Stimulated activated naive CD8-positive, alpha-beta T cell treated with anti-CD3 and anti-CD28 coated beads, Interleukin-15, Interleukin-2, amounts not matched to agents 100 ng/mL and 50 ng/mL, for 24 hours (primary cell): ENCODE measurements around the gene ARHGAP45.

Experiments used
- H3K27ac Mint-ChIP-seq: one replicate; pipeline ENCODE4 v1.8.0; 2021; ENCODE audit warnings: mild to moderate bottlenecking, mixed read lengths
- H3K27me3 Mint-ChIP-seq: one replicate; pipeline ENCODE4 v1.8.0; 2021; ENCODE audit warnings: mixed read lengths
- H3K36me3 Mint-ChIP-seq: one replicate; pipeline ENCODE4 v1.8.0; 2021; ENCODE audit warnings: low read depth, mixed read lengths
- H3K4me1 Mint-ChIP-seq: one replicate; pipeline ENCODE4 v1.8.0; 2021; ENCODE audit warnings: low read depth, mixed read lengths
- H3K4me3 Mint-ChIP-seq: one replicate; pipeline ENCODE4 v1.8.0; 2021; ENCODE audit warnings: mild to moderate bottlenecking, mixed read lengths
- H3K9me3 Mint-ChIP-seq: one replicate; pipeline ENCODE4 v1.8.0; 2021; ENCODE audit warnings: mixed read lengths

The ARHGAP45 gene

GRCh38 chr19:1082928-1083816, 16.2 kb downstream of the ARHGAP45 start:
- Mint-ChIP-seq H3K4me1 (peaks cover 56% of the 10 kb centered on the region), H3K36me3 (peaks cover 47% of the 10 kb centered on the region), H3K4me3 (no peak overlapping the region), H3K27ac (no peak overlapping the region), H3K27me3 (no peaks in the 10 kb centered on the region), H3K9me3 (no peaks in the 10 kb centered on the region)

GRCh38 chr19:1084024-1084868, 17.3 kb downstream of the ARHGAP45 start:
- Mint-ChIP-seq H3K4me1 (peaks cover 58% of the 10 kb centered on the region), H3K9me3 (no peaks in the 10 kb centered on the region), H3K36me3 (peaks cover 48% of the 10 kb centered on the region), H3K4me3 (no peak overlapping the region), H3K27ac (peak overlapping the region; percentile 31), H3K27me3 (no peaks in the 10 kb centered on the region)

DNA sequence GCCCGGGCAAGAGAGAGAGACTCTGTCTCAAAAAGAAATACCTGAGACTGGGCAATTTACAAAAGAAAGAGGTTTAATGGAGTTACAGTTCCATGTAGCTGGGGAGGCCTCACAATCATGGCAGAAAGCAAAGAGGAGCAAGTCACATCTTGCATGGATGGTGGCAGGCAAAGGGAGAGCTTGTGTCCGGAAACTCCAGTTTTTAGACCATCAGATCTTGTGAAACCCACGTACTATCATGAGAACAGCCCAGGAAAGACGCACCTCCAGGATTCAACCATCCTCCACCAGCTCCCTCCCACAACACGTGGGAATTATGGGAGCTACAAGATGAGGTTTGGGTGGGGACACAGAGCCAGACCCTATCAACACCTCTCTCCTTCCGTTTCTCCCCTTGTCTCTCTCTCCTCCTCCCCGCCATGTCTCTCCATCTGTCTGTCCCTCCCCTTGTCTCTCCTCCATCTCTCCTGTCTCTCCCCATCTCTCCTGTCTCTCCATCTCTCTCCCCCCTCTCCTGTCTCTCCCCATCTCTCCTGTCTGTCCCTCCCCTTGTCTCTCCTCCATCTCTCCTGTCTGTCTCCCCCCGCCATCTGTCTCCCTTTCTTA, 18.2 kb downstream of the ARHGAP45 start:
- Mint-ChIP-seq H3K36me3 (peaks cover 40% of the 10 kb centered on the region), H3K27me3 (no peaks in the 10 kb centered on the region), H3K27ac (peak overlapping the region; percentile 69), H3K4me3 (peak overlapping the region; percentile 0), H3K4me1 (peaks cover 52% of the 10 kb centered on the region), H3K9me3 (no peaks in the 10 kb centered on the region)

- Mint-ChIP-seq H3K9me3 (no peaks in the 10 kb centered on the region), H3K4me3 (no peak overlapping the region), H3K27ac (peak overlapping the region; percentile 69), H3K4me1 (peaks cover 55% of the 10 kb centered on the region), H3K36me3 (peaks cover 40% of the 10 kb centered on the region), H3K27me3 (no peaks in the 10 kb centered on the region)
These were observed 18.9 kb downstream of the ARHGAP45 start for GRCh38 chr19:1085676-1086442.

DNA sequence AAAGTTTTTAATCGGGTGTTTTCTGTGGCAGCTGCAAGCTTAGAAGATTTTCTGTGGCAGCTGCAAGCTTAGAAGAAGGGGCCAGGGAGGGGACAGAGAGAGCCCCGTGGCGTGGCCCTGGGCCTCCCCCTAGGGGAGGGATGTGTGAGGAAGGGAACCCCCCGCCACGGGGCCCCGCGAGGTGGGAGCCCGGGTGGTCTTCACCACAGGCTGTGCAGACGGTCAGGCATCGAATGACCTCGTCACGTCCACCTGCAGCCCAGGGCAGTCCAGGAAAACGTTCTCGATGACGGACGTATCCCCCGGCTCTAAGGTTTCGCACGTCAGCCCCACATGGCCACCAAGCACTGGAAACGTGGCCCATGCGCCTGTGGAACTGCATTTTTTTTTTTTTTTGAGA, 19.6 kb downstream of the ARHGAP45 start:
- no peak overlapping the region for H3K4me3 Mint-ChIP-seq
- H3K36me3 Mint-ChIP-seq, result peaks cover 32% of the 10 kb centered on the region
- no peaks in the 10 kb centered on the region for H3K9me3 Mint-ChIP-seq
- peaks cover 57% of the 10 kb centered on the region for H3K4me1 Mint-ChIP-seq
- H3K27ac Mint-ChIP-seq, result peak overlapping the region; percentile 16
- no peaks in the 10 kb centered on the region for H3K27me3 Mint-ChIP-seq

DNA sequence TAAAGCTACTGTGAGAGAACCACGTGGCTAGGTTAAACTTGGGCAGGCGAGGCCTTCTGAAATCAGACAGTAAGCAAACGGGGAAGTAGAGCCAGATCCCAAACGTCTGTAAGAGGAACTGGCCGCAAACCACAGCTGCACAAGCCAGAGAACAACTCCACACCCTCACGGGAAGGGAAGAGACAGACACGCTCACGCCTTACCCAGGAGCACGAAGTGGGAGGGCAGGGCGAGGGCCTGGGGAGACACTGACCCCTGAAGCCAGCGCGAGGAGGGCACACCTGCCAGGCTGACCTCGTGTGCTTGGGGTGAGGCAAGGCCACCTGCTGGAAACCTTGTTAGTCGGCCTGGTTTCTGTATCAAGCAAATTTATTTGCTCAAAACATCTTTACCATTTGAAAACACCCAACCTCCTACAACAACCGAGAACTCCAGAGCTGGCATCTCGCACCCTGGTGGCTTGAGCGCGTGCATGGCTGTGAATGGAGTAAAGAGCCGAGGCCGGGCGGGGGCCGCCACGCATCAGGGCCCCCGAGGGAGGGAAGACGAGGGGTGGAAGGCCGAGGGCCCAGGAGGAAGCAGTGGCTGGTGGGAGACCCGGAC, 20.9 kb downstream of the ARHGAP45 start:
- Mint-ChIP-seq H3K36me3 (peaks cover 30% of the 10 kb centered on the region), H3K27me3 (no peaks in the 10 kb centered on the region), H3K9me3 (no peaks in the 10 kb centered on the region), H3K27ac (peak overlapping the region; percentile 88), H3K4me3 (peak overlapping the region; percentile 28), H3K4me1 (peaks cover 63% of the 10 kb centered on the region)

DNA sequence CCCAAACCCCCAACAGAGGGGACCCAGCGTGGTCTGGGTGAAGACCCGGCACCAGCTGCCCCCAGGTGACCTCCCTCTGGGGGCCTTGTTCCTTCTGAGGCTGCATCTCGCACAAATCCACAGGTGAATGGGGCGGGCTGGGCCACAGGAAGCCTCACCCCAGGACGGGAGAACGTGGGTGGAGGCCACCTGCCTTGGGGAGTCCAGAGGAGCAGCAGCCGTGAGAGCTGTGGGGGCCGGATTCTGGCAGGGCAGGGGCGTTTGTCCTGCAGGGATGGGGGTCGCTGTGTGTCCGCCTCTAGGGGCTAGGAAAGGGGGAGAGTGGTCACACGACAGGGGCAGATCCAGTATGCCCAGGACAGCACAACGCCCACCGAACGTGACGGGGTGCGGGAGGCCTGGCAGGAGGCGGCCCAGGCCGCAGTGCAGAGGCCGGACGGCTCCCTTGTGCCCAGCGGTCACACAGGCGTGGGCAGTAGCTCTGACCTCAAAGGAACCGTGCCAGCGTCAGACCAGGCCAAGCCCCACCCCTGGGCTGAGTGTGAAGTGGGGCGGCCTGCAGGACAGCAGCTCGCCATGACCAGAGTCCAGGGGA, 21.5 kb downstream of the ARHGAP45 start:
- Mint-ChIP-seq H3K27me3 (no peaks in the 10 kb centered on the region), H3K27ac (peak overlapping the region; percentile 88), H3K4me3 (no peak overlapping the region), H3K4me1 (peaks cover 68% of the 10 kb centered on the region), H3K9me3 (no peaks in the 10 kb centered on the region), H3K36me3 (peaks cover 28% of the 10 kb centered on the region)

DNA sequence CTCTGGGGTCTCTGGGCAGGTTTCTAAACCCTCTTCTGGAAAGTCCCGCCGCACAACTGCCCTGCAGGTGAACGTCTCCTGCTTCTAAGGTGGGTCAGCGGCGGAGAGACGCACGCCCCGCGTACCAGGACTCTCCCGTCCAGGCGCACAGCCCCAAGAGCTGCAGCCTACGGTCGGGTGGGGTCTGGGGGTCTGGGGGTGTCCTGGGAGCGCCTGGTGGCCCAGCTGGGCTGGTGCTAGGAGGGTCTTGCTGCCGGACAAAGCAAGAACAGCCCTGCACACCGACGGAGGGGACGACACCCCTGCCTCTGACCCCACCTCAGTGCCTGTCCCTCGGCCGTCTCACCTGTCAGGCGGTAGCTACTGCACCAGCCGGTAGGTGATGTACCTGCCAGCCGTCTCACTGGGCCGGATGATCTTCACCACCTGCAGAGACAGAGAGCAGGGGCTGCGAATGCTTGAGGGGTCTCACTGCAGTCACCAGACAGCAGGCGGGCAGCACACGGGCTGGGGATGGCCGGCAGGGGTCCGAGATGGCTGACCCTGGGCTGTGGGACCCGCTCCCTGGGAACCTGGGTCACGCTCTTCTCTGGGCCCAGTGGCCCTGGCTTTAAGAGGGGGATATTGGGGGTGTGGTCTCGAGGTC, 22.3 kb downstream of the ARHGAP45 start:
- H3K9me3 Mint-ChIP-seq, result no peaks in the 10 kb centered on the region
- H3K27me3 Mint-ChIP-seq, result no peaks in the 10 kb centered on the region
- H3K27ac Mint-ChIP-seq, result no peak overlapping the region
- H3K4me1 Mint-ChIP-seq, result peaks cover 69% of the 10 kb centered on the region
- no peak overlapping the region for H3K4me3 Mint-ChIP-seq
- H3K36me3 Mint-ChIP-seq, result peaks cover 22% of the 10 kb centered on the region

DNA sequence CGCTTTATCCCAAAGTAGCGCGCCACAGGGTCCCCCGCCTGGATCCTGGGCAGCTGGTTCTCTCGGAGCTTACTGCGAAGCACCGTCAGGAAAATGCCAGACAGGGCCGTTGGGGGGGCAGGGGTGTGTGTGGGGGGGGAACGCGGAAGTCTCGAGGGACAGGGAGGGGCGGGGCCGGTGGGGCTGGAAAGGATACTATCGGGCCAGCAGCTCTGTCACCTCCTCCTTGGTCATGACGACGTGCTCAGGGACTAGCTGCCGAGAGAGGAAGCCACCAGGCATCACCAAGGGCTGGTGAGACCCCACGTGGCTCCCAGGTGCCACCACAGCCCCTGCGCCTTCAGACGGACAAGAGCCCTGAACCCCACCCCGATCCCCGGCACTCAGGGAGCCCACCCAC, 22.9 kb downstream of the ARHGAP45 start:
- H3K4me3 Mint-ChIP-seq, result no peak overlapping the region
- H3K9me3 Mint-ChIP-seq, result no peaks in the 10 kb centered on the region
- H3K4me1 Mint-ChIP-seq, result peaks cover 68% of the 10 kb centered on the region
- no peak overlapping the region for H3K27ac Mint-ChIP-seq
- H3K36me3 Mint-ChIP-seq, result peaks cover 17% of the 10 kb centered on the region
- H3K27me3 Mint-ChIP-seq, result no peaks in the 10 kb centered on the region

DNA sequence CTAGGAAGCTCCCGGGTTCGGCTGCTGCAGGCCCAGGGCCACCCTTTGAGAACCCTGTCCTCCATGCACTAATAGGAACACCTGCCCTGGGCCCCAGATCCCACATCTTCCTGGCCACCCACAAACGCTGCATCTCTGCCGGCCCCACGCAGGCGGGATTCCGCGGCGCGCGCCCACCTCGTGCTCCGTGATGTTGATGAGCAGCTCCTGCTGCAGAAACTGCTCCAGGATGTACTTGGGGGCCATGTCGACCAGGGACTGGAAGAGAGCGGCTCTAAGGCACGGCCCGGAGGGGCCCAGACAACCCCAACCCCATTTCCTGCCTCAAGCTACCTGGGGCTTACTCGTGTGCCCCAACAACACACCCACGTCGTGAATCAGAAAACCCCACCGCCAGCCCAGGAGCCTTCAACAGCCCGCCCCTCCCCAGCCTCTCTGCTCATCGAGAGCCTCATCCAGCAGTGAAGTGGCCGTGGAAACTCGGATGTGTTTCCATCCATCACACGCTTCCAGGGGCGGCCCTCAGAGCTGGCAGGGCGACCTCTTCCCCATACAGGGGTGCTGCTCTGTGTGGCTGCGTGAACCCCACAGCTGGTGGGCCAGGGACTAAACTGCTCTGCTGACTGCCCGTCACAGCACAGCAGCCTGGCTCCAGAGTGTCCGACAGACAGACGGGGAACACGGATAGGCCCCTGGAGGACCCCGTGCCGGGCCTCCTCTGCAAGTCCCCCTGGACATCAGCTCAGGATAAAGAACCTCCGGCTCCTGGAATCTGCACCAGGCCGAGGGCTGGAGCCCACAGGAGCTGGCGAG, 24.0 kb downstream of the ARHGAP45 start:
- H3K4me1 Mint-ChIP-seq, result peaks cover 72% of the 10 kb centered on the region
- H3K36me3 Mint-ChIP-seq, result peaks cover 9% of the 10 kb centered on the region
- H3K9me3 Mint-ChIP-seq, result no peaks in the 10 kb centered on the region
- peak overlapping the region; percentile 41 for H3K4me3 Mint-ChIP-seq
- no peaks in the 10 kb centered on the region for H3K27me3 Mint-ChIP-seq
- H3K27ac Mint-ChIP-seq, result peak overlapping the region; percentile 21

DNA sequence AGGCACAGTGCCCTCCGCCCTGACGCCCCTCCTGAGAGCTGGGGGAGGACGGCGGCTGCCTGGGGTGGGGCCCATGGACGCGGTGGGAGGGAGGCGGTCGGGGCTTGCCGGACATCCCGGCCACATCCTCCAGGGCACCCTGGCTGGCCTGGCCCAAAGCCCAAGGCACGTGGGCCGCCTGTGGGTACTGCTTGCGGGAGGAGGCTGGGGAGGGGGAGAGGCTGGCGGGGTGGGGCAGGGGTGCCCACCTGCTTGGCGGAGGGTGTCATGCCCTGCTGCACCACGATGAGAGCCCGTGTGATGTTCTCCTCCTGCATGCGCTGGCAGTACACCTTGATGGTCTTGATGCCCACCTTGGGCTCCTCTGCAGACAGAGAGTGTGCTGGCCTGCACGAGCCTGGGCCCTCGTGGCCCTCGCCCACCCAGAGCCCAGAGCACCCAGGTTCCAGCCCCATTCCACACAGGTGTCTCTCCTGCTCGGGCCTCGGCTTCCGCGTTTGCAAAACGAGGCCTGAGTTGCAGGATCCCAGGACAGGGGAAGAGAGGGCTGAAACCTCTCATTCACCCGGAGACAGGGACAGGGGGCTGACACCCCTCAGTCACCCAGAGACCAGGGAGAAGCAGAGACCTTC, 24.7 kb downstream of the ARHGAP45 start:
- Mint-ChIP-seq H3K27ac (no peak overlapping the region), H3K9me3 (no peaks in the 10 kb centered on the region), H3K27me3 (no peaks in the 10 kb centered on the region), H3K36me3 (peaks cover 9% of the 10 kb centered on the region), H3K4me3 (no peak overlapping the region), H3K4me1 (peaks cover 73% of the 10 kb centered on the region)

- Mint-ChIP-seq H3K27ac (peak overlapping the region; percentile 76), H3K4me3 (peak overlapping the region; percentile 93), H3K4me1 (peaks cover 60% of the 10 kb centered on the region), H3K36me3 (no peaks in the 10 kb centered on the region), H3K27me3 (no peaks in the 10 kb centered on the region), H3K9me3 (no peaks in the 10 kb centered on the region)
These were observed 26.4 kb downstream of the ARHGAP45 start for GRCh38 chr19:1093330-1093729.
